Measurements from ENCODE around the gene DIAPH2.

GRCh38 chrX:96689991-96690390 is 5.3 kb downstream of the DIAPH2 start:
- TF ChIP-seq POLR2A (IDR thresholded peaks at IDR 0.05; ENCODE audit: low read depth, low read length) (no peak), POLR2AphosphoS5 (IDR thresholded peaks at IDR 0.05; ENCODE audit: low read depth, low read length) (no peak), POU2F2 (IDR thresholded peaks at IDR 0.05; ENCODE audit: low read depth, low read length) (no peak), TAF1 (IDR thresholded peaks at IDR 0.05; ENCODE audit: low read depth, low read length) (no peak), SPI1 (IDR thresholded peaks at IDR 0.05; ENCODE audit: low read depth, low read length) (no peak), PAX5 (IDR thresholded peaks at IDR 0.05; ENCODE audit: insufficient read depth, low read length, severe bottlenecking) (no peak)

All from GM12891 (cell line).